ENCODE measurements around the gene MIER3.

- TF ChIP-seq EP300 (IDR thresholded peaks at IDR 0.05): no peak
- no peak for TF ChIP-seq CTCF (IDR thresholded peaks at IDR 0.05)
- no peak for TF ChIP-seq POLR2AphosphoS5 (IDR thresholded peaks at IDR 0.05)
These were observed 31.8 kb downstream of the MIER3 start for GRCh38 chr5:56919942-56920662.
